ENCODE measurements around the gene IL6ST.

IL6ST gene

GRCh38 chr5:56006600-56006999 is 11.8 kb upstream of the IL6ST start:
- H3K79me2 ChIP-seq (ENCODE audit: insufficient read depth, low read length), result no peaks in the 10 kb centered on the region
- TF ChIP-seq CTCF (IDR thresholded peaks at IDR 0.05; ENCODE audit: borderline replicate concordance, extremely low read depth, low read length, poor library complexity, severe bottlenecking), result no peak
- DNase-seq, result no peak
- no peaks in the 10 kb centered on the region for H4K20me1 ChIP-seq (ENCODE audit: insufficient read depth, low read length)
- H3K4me3 ChIP-seq (ENCODE audit: low read depth in 1 of 2, low read length in 2 of 2), result no peak overlapping the region
- H3K4me2 ChIP-seq (ENCODE audit: insufficient read depth, low read length), result no peak overlapping the region
- H3K9ac ChIP-seq (ENCODE audit: low read depth, low read length), result no peak overlapping the region
- no peaks in the 10 kb centered on the region for H3K9me3 ChIP-seq (ENCODE audit: insufficient read depth, low read length, severe bottlenecking)
- no peaks in the 10 kb centered on the region for H3K27me3 ChIP-seq (ENCODE audit: insufficient read depth, low read length, poor library complexity)
- ATAC-seq (ENCODE audit: insufficient read depth, low read depth), result no peak
- H2AFZ ChIP-seq (ENCODE audit: low read depth, low read length), result no peak overlapping the region
- no peaks in the 10 kb centered on the region for H3K36me3 ChIP-seq (ENCODE audit: insufficient read depth, low read length)
- no peaks in the 10 kb centered on the region for H3K4me1 ChIP-seq (ENCODE audit: insufficient read depth, low read length)
- no peak overlapping the region for H3K27ac ChIP-seq (ENCODE audit: low read length)

- H3K79me2 ChIP-seq (ENCODE audit: insufficient read depth, low read length), result no peaks in the 10 kb centered on the region
- H3K9me3 ChIP-seq (ENCODE audit: insufficient read depth, low read length, severe bottlenecking), result no peaks in the 10 kb centered on the region
- no peak for DNase-seq
- H3K36me3 ChIP-seq (ENCODE audit: insufficient read depth, low read length), result no peaks in the 10 kb centered on the region
- no peaks in the 10 kb centered on the region for H4K20me1 ChIP-seq (ENCODE audit: insufficient read depth, low read length)
- H3K27me3 ChIP-seq (ENCODE audit: insufficient read depth, low read length, poor library complexity), result no peaks in the 10 kb centered on the region
- no peak overlapping the region for H2AFZ ChIP-seq (ENCODE audit: low read depth, low read length)
- no peak for ATAC-seq (ENCODE audit: insufficient read depth, low read depth)
- TF ChIP-seq CTCF (IDR thresholded peaks at IDR 0.05; ENCODE audit: borderline replicate concordance, extremely low read depth, low read length, poor library complexity, severe bottlenecking) (no peak), EZH2 (IDR thresholded peaks at IDR 0.05; ENCODE audit: borderline replicate concordance, low read depth, low read length, severe bottlenecking) (no peak)
- no peak overlapping the region for H3K4me3 ChIP-seq (ENCODE audit: low read depth in 1 of 2, low read length in 2 of 2)
- H3K9ac ChIP-seq (ENCODE audit: low read depth, low read length), result no peak overlapping the region
- H3K27ac ChIP-seq (ENCODE audit: low read length), result no peak overlapping the region
- no peak overlapping the region for H3K4me2 ChIP-seq (ENCODE audit: insufficient read depth, low read length)
- no peaks in the 10 kb centered on the region for H3K4me1 ChIP-seq (ENCODE audit: insufficient read depth, low read length)
Measured at GRCh38 chr5:56006094-56006493, 11.3 kb upstream of the IL6ST start.

- Histone ChIP-seq H3K4me1 (ENCODE audit: insufficient read depth, low read length) (no peaks in the 10 kb centered on the region), H3K4me2 (ENCODE audit: insufficient read depth, low read length) (no peak overlapping the region), H4K20me1 (ENCODE audit: insufficient read depth, low read length) (no peaks in the 10 kb centered on the region), H3K27ac (ENCODE audit: low read length) (no peak overlapping the region), H3K4me3 (ENCODE audit: low read depth in 1 of 2, low read length in 2 of 2) (no peak overlapping the region), H3K79me2 (ENCODE audit: insufficient read depth, low read length) (no peaks in the 10 kb centered on the region), H2AFZ (ENCODE audit: low read depth, low read length) (no peak overlapping the region), H3K9ac (ENCODE audit: low read depth, low read length) (no peak overlapping the region), H3K9me3 (ENCODE audit: insufficient read depth, low read length, severe bottlenecking) (no peaks in the 10 kb centered on the region), H3K36me3 (ENCODE audit: insufficient read depth, low read length) (no peaks in the 10 kb centered on the region), H3K27me3 (ENCODE audit: insufficient read depth, low read length, poor library complexity) (no peaks in the 10 kb centered on the region)
- ATAC-seq (ENCODE audit: insufficient read depth, low read depth) (no peak), DNase-seq (no peak)
- TF ChIP-seq CTCF (IDR thresholded peaks at IDR 0.05; ENCODE audit: borderline replicate concordance, extremely low read depth, low read length, poor library complexity, severe bottlenecking) (no peak), EZH2 (IDR thresholded peaks at IDR 0.05; ENCODE audit: borderline replicate concordance, low read depth, low read length, severe bottlenecking) (no peak)
Measured at GRCh38 chr5:56004874-56005273, 10.1 kb upstream of the IL6ST start.

- TF ChIP-seq EZH2 (IDR thresholded peaks at IDR 0.05; ENCODE audit: borderline replicate concordance, low read depth, low read length, severe bottlenecking) (no peak), CTCF (IDR thresholded peaks at IDR 0.05; ENCODE audit: borderline replicate concordance, extremely low read depth, low read length, poor library complexity, severe bottlenecking) (no peak)
- no peak overlapping the region for H2AFZ ChIP-seq (ENCODE audit: low read depth, low read length)
Measured at GRCh38 chr5:56003679-56004078, 8.9 kb upstream of the IL6ST start.

More at GRCh38 chr5:56003679-56004078, 8.9 kb upstream of the IL6ST start:
- Histone ChIP-seq H3K79me2 (ENCODE audit: insufficient read depth, low read length) (no peaks in the 10 kb centered on the region), H3K36me3 (ENCODE audit: insufficient read depth, low read length) (no peaks in the 10 kb centered on the region), H3K9ac (ENCODE audit: low read depth, low read length) (no peak overlapping the region), H3K27me3 (ENCODE audit: insufficient read depth, low read length, poor library complexity) (no peaks in the 10 kb centered on the region), H3K4me2 (ENCODE audit: insufficient read depth, low read length) (no peak overlapping the region), H3K27ac (ENCODE audit: low read length) (no peak overlapping the region), H3K4me1 (ENCODE audit: insufficient read depth, low read length) (no peaks in the 10 kb centered on the region), H3K9me3 (ENCODE audit: insufficient read depth, low read length, severe bottlenecking) (no peaks in the 10 kb centered on the region), H4K20me1 (ENCODE audit: insufficient read depth, low read length) (no peaks in the 10 kb centered on the region), H3K4me3 (ENCODE audit: low read depth in 1 of 2, low read length in 2 of 2) (no peak overlapping the region)
- DNase-seq (no peak), ATAC-seq (ENCODE audit: insufficient read depth, low read depth) (no peak)
